Measurements from ENCODE around the gene RABEP1.

The RABEP1 gene

GRCh38 chr17:5379351-5380107 is 97.4 kb downstream of the RABEP1 start:
- no peaks in the 10 kb centered on the region for H3K4me1 ChIP-seq
- intact Hi-C loops (cut with DNase I; ENCODE audit: low total_unique reads) = no loop called here
- DNase-seq = no peak
- H3K27me3 ChIP-seq = no peaks in the 10 kb centered on the region
- TF ChIP-seq CTCF (IDR thresholded peaks at IDR 0.05) = no peak
- H3K27ac ChIP-seq = no peak overlapping the region
- H3K36me3 ChIP-seq = peaks cover 74 to 100% (median 96%) of the 10 kb centered on the region in 3 donors
- no peak overlapping the region for H3K4me3 ChIP-seq
- H3K9me3 ChIP-seq = no peaks in the 10 kb centered on the region

- no peak overlapping the region for H3K4me3 ChIP-seq
- H3K36me3 ChIP-seq = peaks cover 74 to 100% (median 99%) of the 10 kb centered on the region in 3 donors
- DNase-seq = no peak
- H3K27ac ChIP-seq = no peak overlapping the region
- no peaks in the 10 kb centered on the region for H3K4me1 ChIP-seq
- no peaks in the 10 kb centered on the region for H3K27me3 ChIP-seq
- intact Hi-C loops (cut with DNase I; ENCODE audit: low total_unique reads) = no loop called here
- no peak for TF ChIP-seq CTCF (IDR thresholded peaks at IDR 0.05)
- H3K9me3 ChIP-seq = no peaks in the 10 kb centered on the region
Observed at GRCh38 chr17:5380491-5381135, 98.5 kb downstream of the RABEP1 start.

GRCh38 chr17:5381542-5381941 is 99.5 kb downstream of the RABEP1 start:
- no peak for TF ChIP-seq CTCF (IDR thresholded peaks at IDR 0.05)
- no peaks in the 10 kb centered on the region for H3K9me3 ChIP-seq
- no peak overlapping the region for H3K27ac ChIP-seq
- H3K4me3 ChIP-seq = no peak overlapping the region
- DNase-seq = no peak
- intact Hi-C loops (cut with DNase I; ENCODE audit: low total_unique reads) = no loop called here
- H3K4me1 ChIP-seq = no peaks in the 10 kb centered on the region
- H3K36me3 ChIP-seq = peaks cover 73 to 100% (median 100%) of the 10 kb centered on the region in 3 donors
- H3K27me3 ChIP-seq = no peaks in the 10 kb centered on the region

GRCh38 chr17:5391678-5392077 is 109.6 kb downstream of the RABEP1 start:
- Histone ChIP-seq H3K4me3 (no peak overlapping the region), H3K27me3 (no peaks in the 10 kb centered on the region), H3K27ac (no peak overlapping the region), H3K4me1 (no peaks in the 10 kb centered on the region), H3K36me3 (peaks cover 60 to 99% (median 89%) of the 10 kb centered on the region in 3 donors), H3K9me3 (no peaks in the 10 kb centered on the region)
- DNase-seq = no peak
- intact Hi-C loops (cut with DNase I; ENCODE audit: low total_unique reads) = no loop called here
- no peak for TF ChIP-seq CTCF (IDR thresholded peaks at IDR 0.05)

GRCh38 chr17:5396612-5397011 is 114.5 kb downstream of the RABEP1 start:
- no peak for DNase-seq
- no peaks in the 10 kb centered on the region for H3K9me3 ChIP-seq
- H3K4me3 ChIP-seq = no peak overlapping the region
- intact Hi-C loops (cut with DNase I; ENCODE audit: low total_unique reads) = no loop called here
- H3K4me1 ChIP-seq = no peaks in the 10 kb centered on the region
- peaks cover 76 to 97% (median 79%) of the 10 kb centered on the region in 3 donors for H3K36me3 ChIP-seq
- H3K27ac ChIP-seq = no peak overlapping the region
- no peaks in the 10 kb centered on the region for H3K27me3 ChIP-seq
- no peak for TF ChIP-seq CTCF (IDR thresholded peaks at IDR 0.05)
